Glomerular endothelial cell (primary cell): ENCODE results near the gene MTCL3. TPM values are rescaled to one million over a fixed set of nuclear protein-coding genes. Genes with fewer than 3 reads are reported as not detected.
"Not testable (repeated sequence)": the region's sequence is repeated elsewhere in the genome, so short reads cannot be mapped to it uniquely, and the experiment has no call there.

Experiments used
- DNase-seq: peaks from one replicate; pipeline ENCODE4 v3.0.0-alpha.2; 2011; ENCODE audit warnings: low read depth, low spot score; ENCODE audit errors: extremely low read depth
- total RNA-seq: library from RNA; depleted of rRNA; stranded (reverse); fragments of >200 nt; gene quantifications from 2 replicates; pipeline ENCODE4 v1.2.3, GENCODE V29; 2015

MTCL3 gene

DNA sequence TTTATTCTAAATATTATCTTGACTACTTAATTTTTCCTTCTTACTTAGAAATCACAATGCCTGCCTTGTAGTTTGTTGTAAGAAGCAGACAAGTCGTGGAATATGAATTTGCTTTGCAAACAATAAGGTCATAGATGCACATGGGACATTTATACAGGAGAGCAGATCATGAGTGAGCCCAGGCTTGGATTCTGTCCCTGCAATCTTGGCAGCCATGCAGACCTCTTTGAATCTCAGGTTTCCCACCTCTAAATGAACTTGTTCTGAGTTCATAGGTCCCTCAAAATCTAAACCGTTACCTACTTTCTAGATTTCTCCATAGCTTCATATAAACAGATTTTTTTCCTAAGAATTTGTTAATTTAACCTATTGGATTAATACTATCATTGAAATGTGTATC lies 79.4 kb downstream of the MTCL3 start:
- DNase-seq = no peak

DNA sequence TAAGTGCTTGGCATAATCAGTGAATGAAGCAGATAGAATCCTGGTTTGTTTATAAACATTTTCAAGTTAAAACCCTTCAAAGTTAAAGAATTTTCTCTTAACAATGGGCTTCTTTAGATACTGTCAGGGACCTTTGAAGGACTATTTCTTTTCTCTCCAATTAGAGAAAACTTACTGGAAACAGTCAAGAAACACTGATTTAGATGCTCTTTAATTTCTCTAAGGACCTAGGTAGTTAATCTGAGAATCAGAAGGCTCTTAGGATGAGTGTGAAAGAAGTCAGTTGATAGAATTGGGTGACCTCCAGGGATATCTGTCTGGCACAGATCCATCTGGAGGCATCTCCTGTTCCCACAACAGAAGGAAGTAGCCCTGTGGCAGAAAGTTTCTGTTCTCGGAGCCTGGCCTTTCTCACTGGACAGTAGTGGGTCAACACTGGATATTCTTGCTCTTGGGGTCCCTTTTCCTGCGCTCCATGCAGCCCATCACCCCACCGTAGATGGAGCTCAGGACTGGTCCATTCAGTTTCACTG lies 82.5 kb downstream of the MTCL3 start:
- DNase-seq = no peak

- no peak for DNase-seq
Measured at GRCh38 chr6:127435626-127436220, 83.4 kb downstream of the MTCL3 start.

GRCh38 chr6:127434651-127435050 lies 84.5 kb downstream of the MTCL3 start:
- DNase-seq = no peak

DNA sequence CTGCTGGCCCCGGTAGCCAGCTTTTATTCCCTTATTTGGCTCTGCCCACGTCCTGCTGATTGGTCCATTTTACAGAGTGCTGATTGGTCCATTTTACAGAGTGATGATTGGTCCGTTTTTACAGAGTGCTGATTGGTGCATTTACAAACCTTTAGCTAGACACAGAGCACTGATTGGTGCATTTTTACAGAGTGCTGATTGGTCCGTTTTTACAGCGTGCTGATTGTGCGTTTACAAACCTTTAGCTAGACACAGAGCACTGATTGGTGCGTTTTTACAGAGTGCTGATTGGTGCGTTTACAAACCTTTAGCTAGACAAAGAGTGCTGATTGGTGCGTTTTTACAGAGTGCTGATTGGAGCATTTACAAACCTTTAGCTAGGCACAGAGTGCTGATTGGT lies 90.6 kb downstream of the MTCL3 start:
- DNase-seq = not testable (repeated sequence)

GRCh38 chr6:127423921-127424320 lies 95.2 kb downstream of the MTCL3 start:
- DNase-seq = no peak

Other genes with a start within 250 kb of the MTCL3 start
- 32.2 and 54.0 TPM in 2 replicates for gene ECHDC1, start 175.7 kb downstream of the MTCL3 start, total RNA-seq
- gene KIAA0408, start 59.9 kb downstream of the MTCL3 start, total RNA-seq = 0.64 and 0.87 TPM in 2 replicates
- not detected in 2 replicates for gene C6orf58, start 57.8 kb upstream of the MTCL3 start, total RNA-seq